GM21423 (cell line): Measurements from ENCODE around the gene SYNE4.

Experiments
- ATAC-seq: cut with Tn5 transposase; IDR thresholded peaks from one replicate; pipeline ENCODE4 v1.9.1; 2021; ENCODE audit warnings: mild to moderate bottlenecking, moderate library complexity; ENCODE audit not compliant: unreplicated experiment

Gene SYNE4

DNA sequence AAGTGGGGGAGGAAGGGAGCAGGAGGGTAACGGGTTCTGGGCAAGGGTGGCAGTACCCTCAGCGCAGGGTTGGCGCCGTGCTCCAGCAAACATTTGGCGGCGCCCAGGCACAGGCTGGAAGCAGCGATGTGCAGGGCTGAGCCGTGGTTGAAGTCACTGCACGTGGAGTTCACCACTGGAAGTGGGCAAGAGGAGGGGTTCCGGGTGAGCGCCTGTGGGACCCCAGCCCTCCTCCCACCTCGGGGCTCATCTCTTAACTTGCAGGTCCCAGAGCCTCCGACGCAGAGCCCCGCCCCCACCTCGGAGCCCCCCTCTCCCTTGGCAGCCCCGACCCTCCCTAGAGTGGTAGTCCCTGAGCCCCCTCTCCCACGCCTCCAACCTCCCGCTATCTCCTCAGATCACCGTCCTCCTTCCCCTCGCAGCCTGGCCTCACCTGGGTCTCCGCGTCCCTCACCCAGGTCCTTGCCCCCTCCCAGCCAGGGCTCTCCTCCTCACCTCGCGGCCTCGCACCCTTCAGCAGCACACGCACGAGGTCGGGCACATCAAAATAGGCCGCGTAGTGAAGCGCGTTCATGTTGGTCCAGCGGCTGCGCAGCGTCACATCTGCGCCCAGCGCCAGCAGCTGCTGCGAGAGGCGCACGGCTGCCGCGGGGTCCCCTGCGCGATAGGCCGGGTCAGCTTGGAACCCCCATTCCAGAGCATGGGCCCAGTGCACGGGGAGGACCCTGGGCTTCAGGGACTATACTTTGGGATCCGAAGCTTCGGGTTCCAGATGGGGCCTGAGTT, 17.7 kb upstream of the SYNE4 start:
- no peak for ATAC-seq

DNA sequence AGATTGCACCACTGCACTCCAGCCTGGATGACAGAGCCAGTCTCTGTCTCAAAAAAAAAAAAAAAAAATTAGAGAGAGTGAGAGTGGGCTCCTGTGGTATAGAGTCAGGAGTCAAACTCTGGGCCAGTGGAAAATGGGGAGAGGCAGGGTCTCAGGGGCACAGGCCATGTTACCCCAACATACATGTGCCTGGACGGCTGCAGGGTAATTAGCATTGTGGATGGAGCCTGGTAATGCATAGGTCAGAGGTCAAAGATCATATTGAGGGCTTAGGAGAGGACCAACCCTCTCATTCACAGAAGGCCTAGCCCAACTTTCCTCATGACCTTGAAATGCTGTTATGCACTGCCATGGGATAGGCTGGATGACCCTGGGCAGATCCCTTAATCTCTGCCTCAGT, 16.9 kb upstream of the SYNE4 start:
- no peak for ATAC-seq

DNA sequence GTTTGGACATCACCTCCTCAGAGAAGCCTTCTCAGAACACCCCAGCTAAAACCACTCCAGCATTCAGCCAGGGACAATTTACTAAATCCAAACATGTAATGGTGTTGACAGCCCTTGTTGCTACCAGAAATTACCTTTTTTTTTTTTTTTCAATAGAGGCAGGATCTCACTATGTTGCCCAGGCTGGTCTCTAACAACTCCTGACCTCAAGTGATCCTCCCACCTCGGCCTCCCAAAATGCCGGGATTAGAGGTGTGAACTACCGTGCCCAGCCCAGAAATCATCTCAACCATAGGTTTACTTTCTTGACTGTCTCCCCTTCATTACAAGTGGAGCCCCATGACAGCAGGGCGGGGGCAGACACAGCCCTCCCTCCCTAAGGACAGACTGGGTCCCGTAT, 14.8 kb upstream of the SYNE4 start:
- ATAC-seq, result no peak

DNA sequence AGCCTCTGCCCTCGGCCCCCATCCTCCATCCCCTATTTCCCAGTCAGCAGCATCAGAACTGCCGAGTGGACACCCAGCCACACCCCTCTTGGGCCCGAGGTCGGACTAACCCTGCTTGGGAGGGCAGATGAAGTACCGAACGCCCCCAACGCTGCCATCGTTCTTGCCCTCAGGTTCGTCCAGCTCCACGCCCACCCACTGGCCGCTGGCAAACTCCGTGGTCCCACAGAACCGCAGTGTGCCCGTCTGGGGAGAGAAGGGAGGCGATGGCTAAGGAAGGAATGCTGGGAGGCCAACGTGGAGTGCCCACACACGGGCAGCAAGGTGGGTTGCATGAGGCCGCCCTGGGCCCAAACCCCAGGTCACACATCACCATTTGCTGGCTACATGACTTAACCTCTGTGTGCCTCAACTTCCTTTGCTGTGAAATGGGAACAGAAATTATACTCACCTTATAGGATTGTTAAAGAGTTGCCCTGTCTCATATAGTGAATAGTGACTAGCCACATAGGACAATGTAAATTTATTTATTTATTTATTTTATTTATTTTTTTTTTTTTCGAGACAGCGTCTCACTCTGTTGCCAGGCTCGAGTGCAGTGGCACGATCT, 10.6 kb upstream of the SYNE4 start:
- no peak for ATAC-seq

DNA sequence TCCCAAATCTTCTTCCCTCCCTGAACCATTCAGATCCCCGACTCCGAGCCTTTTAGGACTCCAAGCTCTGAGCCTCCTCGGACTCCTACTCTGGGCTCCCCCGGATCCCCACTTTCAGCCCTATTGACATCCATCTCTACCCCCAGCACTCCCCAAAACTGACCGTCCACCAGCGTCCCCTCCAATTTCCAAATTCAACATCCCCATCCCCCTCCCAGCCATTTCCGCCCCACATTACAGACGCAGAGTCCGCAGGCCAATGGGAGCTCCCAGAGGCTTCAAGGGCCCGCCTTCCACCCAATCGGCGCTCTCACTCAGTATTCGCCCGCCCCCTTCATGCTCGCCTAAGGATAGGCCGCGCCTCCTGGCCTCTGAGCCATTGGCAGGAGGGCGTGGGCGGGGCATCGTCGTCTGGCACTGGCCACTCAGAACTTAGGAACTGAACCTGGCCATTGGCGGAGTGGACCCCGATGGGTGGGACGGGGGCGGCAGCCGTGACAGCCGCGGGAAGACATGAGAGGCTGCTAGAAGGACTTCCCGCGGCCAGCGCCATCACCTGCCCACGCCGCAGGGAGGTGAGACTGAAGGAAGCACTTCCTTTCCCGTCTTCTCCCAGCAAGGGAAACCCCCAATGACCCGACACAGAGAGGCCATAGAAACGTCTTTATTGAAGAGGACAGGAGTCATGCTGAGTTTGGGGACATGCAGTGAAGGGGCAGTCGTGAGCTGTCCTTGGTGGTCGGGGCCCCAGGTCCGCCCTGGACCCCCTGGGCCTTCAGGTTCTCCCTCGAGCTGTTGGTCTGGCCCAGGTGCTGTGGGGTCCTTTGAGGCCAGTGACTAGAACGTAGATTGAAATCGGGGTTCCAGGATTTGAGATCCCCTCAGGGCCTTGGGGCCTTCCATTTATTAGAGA, 5.7 kb upstream of the SYNE4 start, which contains the start of gene ALKBH6:
Gene ALKBH6 (minus strand): TSS at position 202 of the 913 bp plus-strand sequence. CDS start 816 bp downstream, outside the sequence.
- ATAC-seq, result peak; percentile 93

DNA sequence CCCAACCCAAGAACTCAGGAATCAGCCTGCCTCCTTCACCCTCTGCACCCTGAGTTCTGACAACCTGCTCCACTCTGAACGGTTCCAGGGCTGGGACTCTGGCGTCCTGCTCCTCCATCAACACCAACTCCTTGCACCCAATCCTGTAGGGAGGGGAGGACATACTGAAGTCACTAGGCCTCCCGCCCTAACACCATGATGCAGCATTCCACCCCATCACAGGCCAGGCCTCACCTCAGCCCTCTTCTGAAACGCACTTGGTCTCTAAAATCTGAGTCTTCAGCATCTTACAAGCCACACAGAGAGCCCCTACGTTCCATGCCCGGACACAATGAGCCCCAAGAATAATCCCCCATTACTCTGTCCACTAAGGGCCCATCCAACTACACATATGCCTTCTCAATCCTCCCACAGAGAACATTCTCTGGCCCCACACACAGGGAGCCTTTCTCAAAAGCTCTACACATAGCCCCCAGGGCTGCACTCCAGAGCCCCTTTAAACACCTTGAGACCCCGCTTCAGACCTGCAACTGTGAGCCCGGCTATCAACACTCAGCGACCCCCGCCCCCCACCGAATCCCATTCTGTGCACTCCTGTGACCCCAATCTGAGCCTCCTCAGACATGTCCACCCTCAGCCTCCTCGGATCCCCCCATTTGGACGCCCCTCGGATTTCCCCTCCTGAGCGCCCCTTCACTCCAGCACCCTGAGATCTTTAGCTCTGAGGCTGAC, 4.8 kb upstream of the SYNE4 start:
- ATAC-seq, result no peak

DNA sequence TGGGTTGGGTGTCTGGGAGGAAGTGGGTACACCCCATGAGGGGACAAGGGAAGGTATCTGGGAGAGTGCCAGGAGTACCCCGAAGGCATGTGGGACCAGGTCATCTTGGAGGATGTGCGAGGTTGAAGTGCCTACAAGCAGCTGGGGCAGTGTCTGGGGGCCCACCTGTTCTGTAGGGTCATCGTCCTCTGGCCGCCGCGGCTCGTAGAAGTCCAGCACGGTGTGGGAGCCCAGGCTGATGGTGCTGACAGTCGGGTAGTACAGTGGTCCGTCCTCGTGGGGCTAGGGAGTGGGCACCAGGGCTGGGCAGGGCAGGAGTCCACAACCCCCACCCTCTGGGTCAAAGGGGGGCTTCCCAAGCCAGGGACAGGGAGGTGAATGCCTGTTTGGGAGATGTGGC, 1.8 kb upstream of the SYNE4 start:
- ATAC-seq, result no peak

DNA sequence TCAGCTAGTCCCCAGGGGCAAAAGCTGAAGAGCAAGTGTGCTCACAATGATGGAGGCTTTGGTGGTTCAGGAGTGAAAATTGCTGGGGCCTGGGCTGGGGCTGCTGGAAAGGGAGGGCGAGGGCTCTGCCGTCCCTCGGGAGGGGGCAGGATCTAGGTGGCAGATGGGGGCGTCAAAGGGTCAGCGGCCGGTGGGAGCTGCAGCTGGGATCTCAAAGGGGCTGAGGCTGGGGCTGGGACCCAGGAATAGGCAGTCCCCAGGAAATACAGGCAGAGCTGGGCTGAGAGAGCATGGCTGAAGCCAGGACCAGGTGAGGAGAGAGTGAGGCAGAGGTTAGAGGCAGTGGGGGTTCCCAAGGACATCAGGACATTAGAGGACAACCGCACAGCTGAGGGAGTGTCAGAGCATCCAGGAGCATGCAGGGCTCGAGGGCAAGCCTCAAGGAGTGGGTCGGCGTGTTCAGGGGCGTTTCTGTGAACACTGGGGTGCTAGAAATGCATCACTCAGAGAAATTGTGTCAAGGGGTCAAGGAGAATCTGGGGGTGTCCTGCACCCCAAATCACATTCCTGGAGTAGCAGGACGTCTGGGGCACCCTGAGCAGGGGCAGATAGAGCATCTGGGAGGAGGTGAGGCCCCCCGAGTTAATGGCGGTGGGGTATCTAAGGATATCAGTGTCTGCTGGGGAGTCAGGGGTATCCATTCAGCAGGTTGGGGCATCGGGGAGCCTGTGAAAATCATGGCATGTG, 1.2 kb upstream of the SYNE4 start:
- ATAC-seq, result no peak

DNA sequence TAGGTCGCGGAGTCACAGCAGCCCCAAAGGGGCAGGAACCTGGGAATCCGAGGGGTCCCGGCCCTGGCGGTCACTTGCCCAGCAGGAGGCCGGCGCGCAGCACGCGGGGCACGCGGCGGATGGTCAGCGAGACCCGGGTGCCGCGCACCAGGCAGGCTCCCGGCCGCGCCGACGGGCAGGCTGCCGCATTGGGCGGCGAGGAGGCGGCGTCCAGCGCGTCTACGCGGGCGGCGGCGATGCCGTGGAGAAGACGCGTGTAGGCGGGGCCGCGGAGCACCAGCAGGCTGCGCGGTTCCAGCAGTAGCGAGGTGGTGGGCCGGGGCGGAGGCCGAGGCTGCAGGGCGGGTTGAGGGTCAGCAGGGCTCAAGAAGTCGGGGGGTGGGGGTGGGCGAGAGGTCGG, 607 bp upstream of the SYNE4 start:
- no peak for ATAC-seq

DNA sequence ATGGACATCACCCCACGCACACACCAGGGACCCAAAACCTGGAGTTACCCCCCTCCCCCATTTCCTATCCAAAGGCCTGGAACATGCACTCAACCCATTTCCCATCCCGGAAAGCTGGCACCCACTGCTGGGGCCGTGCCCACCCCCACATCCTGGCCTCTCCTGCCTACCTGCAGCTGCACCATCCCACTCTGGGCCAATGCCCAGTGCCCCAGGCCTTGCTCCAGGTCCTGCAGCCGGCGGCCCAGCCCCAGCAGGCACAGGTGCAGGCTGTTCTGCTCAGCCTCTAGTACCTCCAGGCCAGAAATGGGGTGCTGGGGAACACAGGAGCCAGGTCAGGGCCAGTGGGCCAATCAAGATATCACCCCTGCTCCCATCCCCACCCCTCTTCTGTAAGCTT, 1.7 kb downstream of the SYNE4 start:
- ATAC-seq, result no peak

DNA sequence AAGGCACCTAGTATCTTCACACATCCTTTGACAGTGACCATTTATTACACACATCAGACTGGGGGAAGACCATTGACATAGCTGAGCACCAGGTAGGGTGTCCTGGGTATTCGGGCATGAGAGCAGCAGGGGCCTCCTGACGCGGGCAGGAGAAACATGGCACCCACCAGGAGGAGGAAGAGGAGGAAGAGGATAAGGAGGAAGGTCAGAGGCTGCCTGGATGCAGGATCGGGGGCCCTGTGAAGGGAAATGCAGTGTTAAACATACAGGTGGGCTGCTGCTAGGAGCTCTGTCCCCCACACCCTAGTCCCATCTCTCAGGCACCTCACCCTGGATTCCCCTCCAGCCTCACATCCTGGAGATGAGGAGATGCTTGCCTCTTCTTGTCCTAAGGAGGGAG, 5.3 kb downstream of the SYNE4 start:
- no peak for ATAC-seq

DNA sequence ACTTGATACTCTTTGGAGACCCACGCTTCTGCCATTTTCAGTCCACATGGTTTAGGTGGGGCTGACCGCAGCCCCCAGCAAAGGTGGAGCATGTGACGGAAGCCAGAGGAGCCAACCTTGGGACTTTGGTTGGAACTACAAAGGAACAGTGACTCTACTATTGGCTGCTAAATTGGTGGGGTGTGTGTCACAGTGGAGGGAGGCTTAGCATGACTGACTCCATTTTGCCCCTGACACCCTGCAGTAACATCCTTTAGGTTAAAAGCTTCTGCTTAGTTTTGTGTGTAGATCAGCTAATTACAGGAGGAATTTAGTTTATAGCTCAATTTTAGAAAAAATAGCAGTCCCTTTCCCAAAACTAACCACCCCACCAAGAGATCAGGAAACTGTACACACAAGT, 7.0 kb downstream of the SYNE4 start:
- no peak for ATAC-seq

DNA sequence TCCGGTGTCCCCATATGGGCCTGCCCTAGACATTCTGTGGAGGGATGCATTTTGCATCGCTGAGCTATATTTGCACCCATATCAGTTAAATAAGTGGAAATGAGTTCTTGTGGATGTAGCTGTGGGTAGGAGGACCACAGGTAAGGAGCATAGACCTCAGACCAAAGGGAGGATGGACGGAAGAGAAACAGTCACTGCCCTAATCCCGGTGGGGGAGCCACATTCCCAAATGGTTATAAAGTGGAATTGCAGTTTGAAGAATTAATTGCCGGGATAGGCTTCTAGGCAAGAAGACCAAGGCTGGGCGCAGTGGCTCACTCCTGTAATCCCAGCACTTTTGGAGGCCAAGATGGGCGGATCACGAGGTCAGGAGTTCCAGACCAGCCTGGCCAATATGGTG, 11.8 kb downstream of the SYNE4 start:
- ATAC-seq, result no peak

DNA sequence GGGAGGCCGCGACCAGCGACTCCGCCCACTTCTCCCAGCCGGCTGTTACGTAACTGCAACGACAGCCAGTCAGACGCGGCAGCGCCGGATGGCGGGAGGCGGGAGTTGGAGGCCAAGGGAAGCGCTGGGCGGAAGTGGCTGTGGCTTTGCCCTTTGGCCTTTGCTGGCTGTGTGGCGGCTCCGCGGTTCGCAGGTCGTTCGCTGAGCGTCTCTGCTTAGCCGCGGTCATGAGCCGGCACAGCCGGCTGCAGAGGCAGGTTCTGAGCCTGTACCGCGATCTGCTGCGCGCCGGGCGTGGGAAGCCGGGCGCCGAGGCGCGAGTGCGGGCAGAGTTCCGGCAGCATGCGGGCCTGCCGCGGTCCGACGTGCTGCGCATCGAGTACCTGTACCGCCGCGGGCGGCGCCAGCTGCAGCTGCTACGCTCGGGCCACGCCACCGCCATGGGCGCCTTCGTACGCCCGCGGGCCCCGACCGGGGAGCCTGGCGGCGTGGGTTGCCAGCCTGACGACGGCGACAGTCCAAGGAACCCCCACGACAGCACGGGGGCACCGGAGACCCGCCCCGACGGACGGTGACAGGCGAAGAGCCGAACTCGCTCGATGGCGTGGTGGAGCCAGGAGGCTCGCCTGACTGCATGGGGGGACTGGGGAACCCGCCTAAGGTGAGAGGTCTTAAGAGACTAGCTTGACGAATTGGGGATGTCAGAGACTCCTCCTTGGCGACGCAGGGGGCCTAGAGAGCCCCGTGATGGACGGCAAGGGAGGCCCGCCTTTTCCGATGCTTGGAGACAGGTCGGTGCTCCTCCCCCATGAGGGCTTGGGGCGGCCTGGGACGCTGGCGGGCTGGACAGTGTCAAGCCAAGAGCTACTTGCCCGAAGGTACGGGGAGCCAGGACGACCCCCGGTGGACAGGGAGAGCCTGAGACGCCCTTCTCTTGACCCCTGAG, 13.3 kb downstream of the SYNE4 start, which contains the start of gene SDHAF1:
Gene SDHAF1 (plus strand): TSS at position 141 of the 946 bp plus-strand sequence. CDS start 87 bp downstream, at position 228.
- ATAC-seq, result peak; percentile 77

DNA sequence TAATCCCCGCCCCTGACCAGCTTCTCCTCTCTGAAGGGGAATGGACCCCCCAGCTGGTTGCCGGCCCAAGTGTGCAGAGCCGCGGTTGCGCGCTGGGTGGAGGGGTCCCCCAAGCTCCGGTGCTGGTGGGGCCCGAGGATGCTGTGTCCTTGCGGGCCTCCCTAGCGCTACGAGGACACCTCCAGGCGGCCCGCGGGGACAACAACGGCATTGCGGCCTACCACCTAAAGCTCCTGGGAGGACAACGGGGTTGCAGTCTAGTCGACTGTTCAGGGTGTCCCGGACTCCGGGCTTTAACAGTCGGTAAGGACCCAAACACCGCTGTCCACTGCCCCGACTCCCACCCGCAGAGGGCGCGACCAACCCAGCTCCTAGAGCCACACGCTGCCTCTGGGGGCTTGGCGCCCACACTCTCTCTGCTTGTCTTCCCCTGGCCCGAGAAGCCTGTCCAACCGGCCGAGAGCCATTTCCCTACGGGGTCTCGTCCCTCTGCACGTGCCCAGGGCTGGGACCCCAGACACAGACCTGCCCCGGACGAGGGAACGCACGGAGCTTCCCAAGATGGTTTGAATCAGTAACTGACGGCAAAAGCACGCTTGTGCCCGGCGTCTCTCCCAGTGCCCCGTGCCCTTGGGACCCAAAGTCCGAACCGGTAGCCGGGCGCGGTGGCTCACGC, 14.6 kb downstream of the SYNE4 start:
- no peak for ATAC-seq

DNA sequence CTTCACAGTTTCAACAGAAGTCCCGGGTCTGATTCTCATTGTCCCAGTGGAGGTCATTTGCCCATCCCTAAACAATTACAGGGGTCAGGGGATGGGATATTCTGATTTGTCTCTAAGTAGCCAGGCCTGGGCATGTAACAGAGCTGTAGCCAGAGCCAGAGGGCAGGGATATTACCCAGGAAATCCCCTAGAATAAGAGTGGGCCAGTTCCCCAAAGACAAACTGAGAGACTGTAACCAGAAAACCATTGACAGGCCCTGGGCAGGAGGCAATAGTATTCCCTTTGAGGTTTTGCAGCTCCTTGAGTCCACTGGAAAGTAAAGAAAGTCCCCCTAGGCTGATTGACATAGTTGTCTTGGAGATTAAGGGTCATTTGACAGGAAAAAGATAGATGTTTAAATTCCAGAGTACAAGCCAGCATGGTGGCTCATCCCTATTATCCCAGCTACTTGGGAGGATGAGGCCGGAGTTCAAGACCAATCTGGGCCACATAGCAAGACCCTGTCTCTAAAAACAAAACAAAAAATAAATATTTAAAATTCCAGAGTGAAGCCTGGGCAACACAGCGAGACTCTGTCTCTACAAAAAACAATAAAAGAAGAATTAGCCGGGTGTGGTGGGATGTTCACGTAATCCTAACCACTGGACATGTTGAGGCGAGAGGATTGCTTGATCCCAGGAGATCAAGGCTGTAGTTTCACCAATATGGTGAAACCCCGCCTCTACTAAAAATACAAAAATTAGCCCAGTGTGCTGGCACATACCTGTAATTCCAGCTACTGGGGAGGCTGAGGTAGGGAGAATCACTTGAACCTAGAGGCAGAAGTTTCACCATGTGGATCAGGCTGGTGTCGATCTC, 15.5 kb downstream of the SYNE4 start:
- no peak for ATAC-seq

DNA sequence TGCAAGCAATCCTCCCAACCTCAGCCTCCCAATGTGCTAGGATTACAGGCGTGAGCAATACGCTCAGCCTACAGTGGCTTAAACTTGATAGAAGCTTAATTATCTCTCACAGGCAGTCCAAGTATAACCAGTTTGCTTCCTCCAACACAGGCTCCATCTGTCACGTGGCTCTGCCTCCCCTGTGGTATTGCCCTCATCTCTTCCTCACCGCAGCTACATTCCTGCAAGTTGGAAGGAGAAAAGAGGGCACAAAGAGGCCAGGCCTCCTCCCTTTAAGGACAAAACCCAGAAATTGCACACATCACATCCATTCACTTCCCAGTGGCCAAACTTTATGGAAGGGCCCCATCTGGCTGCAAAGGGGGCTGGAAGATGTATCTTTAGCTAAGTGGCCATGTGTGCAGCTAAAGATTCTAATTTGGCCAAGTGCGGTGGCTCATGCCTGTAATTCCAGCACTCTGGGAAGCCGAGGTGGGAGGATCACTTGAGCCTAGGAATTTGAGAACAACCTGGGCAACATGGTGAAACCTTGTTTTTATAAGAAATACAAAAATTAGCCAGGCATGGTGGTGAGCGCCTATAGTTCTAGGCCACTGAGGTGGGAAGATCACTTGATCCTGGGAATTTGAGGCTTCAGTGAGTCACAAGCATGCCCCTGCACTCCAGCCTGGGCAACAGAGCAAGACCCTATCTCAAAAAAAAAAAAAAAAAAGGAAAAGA, 16.7 kb downstream of the SYNE4 start:
- no peak for ATAC-seq
